GM12892 (cell line): ENCODE measurements around the gene WNT1.

Experiments
- POLR2A ChIP-seq: IDR thresholded peaks from 2 replicates; pipeline ENCODE4 v1.6.1; 2011; ENCODE audit warnings: low read depth, low read length, control low read depth
- POLR2AphosphoS5 ChIP-seq: IDR thresholded peaks from 2 replicates; pipeline ENCODE4 v1.6.1; 2011; ENCODE audit warnings: low read depth, low read length, control low read depth

DNA sequence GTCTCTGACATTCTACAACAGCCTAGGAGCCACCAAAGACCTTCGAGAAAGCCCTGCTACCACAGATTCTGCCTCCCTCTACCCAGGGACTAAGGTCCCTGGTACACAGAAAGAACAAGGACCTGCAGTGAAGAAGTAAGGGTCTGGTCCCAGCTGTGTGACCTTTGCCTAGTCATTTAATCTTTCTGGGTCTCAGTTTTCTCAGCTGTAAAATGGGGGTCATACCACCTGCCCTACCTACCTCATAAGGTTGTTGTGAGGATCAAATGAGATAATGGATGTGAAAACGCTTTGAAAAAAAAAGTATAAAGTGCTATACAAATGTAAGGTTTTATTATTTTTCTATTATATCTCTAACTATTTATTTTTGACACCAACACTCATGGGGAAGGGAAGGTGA lies 45.7 kb downstream of the WNT1 start:
- TF ChIP-seq POLR2A = no peak
- no peak for TF ChIP-seq POLR2AphosphoS5
